Adrenal gland (tissue), 12 donors: ENCODE data around the gene FCHSD2. TPM values are rescaled to one million over a fixed set of nuclear protein-coding genes. Genes with fewer than 3 reads are reported as not detected.

Experiments used
- DNase-seq, 7 donors: peaks; one replicate each; pipeline ENCODE4 v3.0.0-alpha.2; 2019 to 2020
- H3K27ac ChIP-seq, 5 donors: fragments of 200-600 bp; sonication (generic) in 4 of 5; 1 replicate in 3 of 5; 2 replicates in 2 of 5; pipeline versions ENCODE4 v1.5.1 to v1.8.0; 2016 to 2020; ENCODE audit warnings: mild to moderate bottlenecking in 1 of 5
- H3K27me3 ChIP-seq: fragments of 200-600 bp; 2 replicates; pipeline ENCODE4 v1.8.0; 2021
- H3K36me3 ChIP-seq, 2 donors: fragments of 200-600 bp; replicated peaks in 1 of 2; 1 replicate in 1 of 2; 2 replicates in 1 of 2; pipeline versions ENCODE4 v1.5.1 to v1.8.0; 2018 to 2022
- H3K4me1 ChIP-seq, 2 donors: fragments of 200-600 bp; replicated peaks in 1 of 2; 1 replicate in 1 of 2; 2 replicates in 1 of 2; pipeline versions ENCODE4 v1.5.1 to v1.8.0; 2018 to 2021
- H3K4me3 ChIP-seq, 4 donors: fragments of 200-600 bp; sonication (generic) in 3 of 4; one replicate each; pipeline ENCODE4 v1.5.1; 2016 to 2018
- H3K9me3 ChIP-seq, 3 donors: fragments of 200-600 bp; sonication (generic) in 1 of 3; replicated peaks in 1 of 3; 1 replicate in 2 of 3; 2 replicates in 1 of 3; pipeline versions ENCODE4 v1.5.1 to v1.8.0; 2016 to 2021
- CTCF ChIP-seq, 6 experiments: fragments of 450-650 bp in 4 of 6; fragments of 200-600 bp in 2 of 6; sonication (generic) in 1 of 6; IDR thresholded peaks; 1 replicate in 5 of 6; 2 replicates in 1 of 6; pipeline versions ENCODE4 v1.5.1 to v1.8.0; 2016 to 2021; ENCODE audit warnings: antibody characterized with exemption in 6 of 6, mild to moderate bottlenecking in 2 of 6, moderate library complexity in 1 of 6
- POLR2A ChIP-seq, 2 donors: fragments of 450-650 bp; IDR thresholded peaks; one replicate each; pipeline ENCODE4 v1.6.1; 2017; ENCODE audit warnings: antibody characterized with exemption in 2 of 2, mild to moderate bottlenecking in 2 of 2, moderate library complexity in 1 of 2
- WGBS, 4 donors: extraction: QIAGEN DNeasy Blood & Tissue Kit in 2 of 4; methylation state at CpG; one replicate each; pipeline versions ENCODE4 v1.1.5 to v1.1.7; 2013 to 2017; 5-methylcytosine and 5-hydroxymethylcytosine counted together
- intact Hi-C, 2 donors: fragments of 100-400 bp; cut with DNase I; formaldehyde crosslinking; loops; one replicate each; pipeline versions ENCODE4 v1.14.1 to v1.15.0; 2022 to 2023
- polyA plus RNA-seq, 3 donors: library from polyadenylated mRNA; stranded (reverse); fragments of 200-250 nt in 2 of 3; fragments of 350-450 nt in 1 of 3; fragmentation: Illumina TruSeq in 1 of 3; extraction: RNeasy Lipid Tissue Mini Kit (QIAGEN cat#74804) in 1 of 3; gene quantifications; one replicate each; pipeline ENCODE4 v1.2.3, GENCODE V29; 2013 to 2014
- small RNA-seq, 2 donors: library from RNA; depleted of rRNA; stranded (forward); fragments of <200 nt; gene quantifications; one replicate each; pipeline ENCODE3, GENCODE V24; 2016
- total RNA-seq, 9 donors: library from RNA; depleted of rRNA in 4 of 9; stranded (reverse); fragments of >200 nt in 4 of 9; fragments of 120-200 nt in 1 of 9; fragmentation: NEBNext Ultra II Directional in 1 of 9; extraction: Animal tissue kit (Norgen Biotek cat#: 25700) in 1 of 9; gene quantifications; one replicate each; pipeline versions ENCODE4 v1.1.0 to v1.2.4, GENCODE V29; 2013 to 2023
- donor health status: healthy with polysubstance abuse.
- donor health status: Bipolar disorder and iron deficiency.
- donor health status: DM: yes; HTN: yes; CAD: no.
- donor health status: DM: no; HTN: no; CAD: no.
- donor health status: DM: no; HTN: no; CAD: no.
- donor health status: DM: yes; HTN: yes; CAD: no.

The FCHSD2 gene
- total and polyA plus RNA-seq, 12 donors: 14.6 to 67.2 (median 32.7) TPM

- no peaks in the 10 kb centered on the region for H3K36me3 ChIP-seq
- H3K27me3 ChIP-seq: no peaks in the 10 kb centered on the region
- H3K4me3 ChIP-seq: no peak overlapping the region
- TF ChIP-seq CTCF (IDR thresholded peaks at IDR 0.05) (no peak), POLR2A (IDR thresholded peaks at IDR 0.05) (no peak)
- intact Hi-C loops: loop anchor here in 1 of 2 donors (5.0 kb wide), 1 partner anchor 60 kb away; no protein-coding TSS in a partner anchor
- peaks cover 0 to 3% of the 10 kb centered on the region in 2 donors for H3K4me1 ChIP-seq
- no peaks in the 10 kb centered on the region for H3K9me3 ChIP-seq
- no peak for DNase-seq
- no peak overlapping the region for H3K27ac ChIP-seq
- 63 to 89% (median 75%) methylated on average over 12 to 16 of the region's 16 CpGs for WGBS, 4 donors
Observed at GRCh38 chr11:72787216-72788104, 354.7 kb downstream of the FCHSD2 start.

Small RNA genes lying within 50 kb of the gene (small RNA-seq; reads per million reads assigned to genes)
- gene RNU6-672P: 0 reads per million in 2 donors

Other genes with a start within 250 kb of the FCHSD2 start
- 10 to 100 TPM in 1 of 9 donors, 1 to 10 TPM in 8; 1.8 to 51.6 (median 8.3) TPM for gene P2RY2, start 76.0 kb upstream of the FCHSD2 start, total RNA-seq
- 1 to 10 TPM; 1.3 to 8.7 (median 2.2) TPM for gene P2RY2, start 76.0 kb upstream of the FCHSD2 start, polyA plus RNA-seq
- gene P2RY6, start 130.0 kb upstream of the FCHSD2 start, total RNA-seq: 1 to 10 TPM in 8 of 9 donors, under 1 TPM in 1; 0.33 to 5.9 (median 4.2) TPM
- 1 to 10 TPM in 1 of 3 donors, under 1 TPM in 2; 0.75 to 2.3 (median 0.97) TPM for gene P2RY6, start 130.0 kb upstream of the FCHSD2 start, polyA plus RNA-seq
- 10 to 100 TPM in 8 of 9 donors, 1 to 10 TPM in 1; 8.3 to 35.5 (median 22.1) TPM for gene ARHGEF17, start 166.0 kb upstream of the FCHSD2 start, total RNA-seq
- gene ARHGEF17, start 166.0 kb upstream of the FCHSD2 start, polyA plus RNA-seq: 10 to 100 TPM in 2 of 3 donors, 1 to 10 TPM in 1; 8.1 to 48.2 (median 18.8) TPM
- 1 to 10 TPM; 1.9 to 8.7 (median 5.9) TPM for gene RELT, start 234.1 kb upstream of the FCHSD2 start, total RNA-seq
- gene RELT, start 234.1 kb upstream of the FCHSD2 start, polyA plus RNA-seq: 1 to 10 TPM in 2 of 3 donors, under 1 TPM in 1; 0.73 to 4.7 (median 2.3) TPM